Fibroblast of lung (primary cell): ENCODE results near the gene RPL22L1. TPM values are rescaled to one million over a fixed set of nuclear protein-coding genes. Genes with fewer than 3 reads are reported as not detected.

ENCODE experiments used
- DNase-seq, 2 donors: peaks; one replicate each; pipeline versions ENCODE4 v3.0.0 to v3.0.0-alpha.2; 2010; ENCODE audit warnings: low read depth in 2 of 2
- H2AFZ ChIP-seq: 2 replicates; pipeline ENCODE4 v1.5.1; 2012; ENCODE audit warnings: low read length, control low read depth, inconsistent platforms
- H3K27ac ChIP-seq: 2 replicates; pipeline ENCODE4 v1.5.1; 2011; ENCODE audit warnings: low read length, control low read depth; ENCODE audit not compliant: insufficient read depth
- H3K27me3 ChIP-seq: 2 replicates; pipeline ENCODE4 v1.5.1; 2011; ENCODE audit warnings: mild to moderate bottlenecking, low read length; ENCODE audit not compliant: control insufficient read depth, insufficient read depth
- H3K36me3 ChIP-seq: 2 replicates; pipeline ENCODE4 v1.5.1; 2011; ENCODE audit warnings: low read length; ENCODE audit not compliant: control insufficient read depth, insufficient read depth
- H3K4me1 ChIP-seq: 2 replicates; pipeline ENCODE4 v1.5.1; 2011; ENCODE audit warnings: low read length; ENCODE audit not compliant: control insufficient read depth, insufficient read depth; ENCODE audit errors: extremely low read depth
- H3K4me2 ChIP-seq: 2 replicates; pipeline ENCODE4 v1.5.1; 2011; ENCODE audit warnings: low read length, control low read depth; ENCODE audit not compliant: insufficient read depth; ENCODE audit errors: extremely low read depth
- H3K4me3 ChIP-seq, 4 experiments: fragments of 200-600 bp in 1 of 4; sonication (generic) in 1 of 4; replicated peaks in 1 of 4; 2 replicates each; pipeline ENCODE4 v1.5.1; 2011 to 2016; ENCODE audit warnings: low read length in 4 of 4, low read depth in 3 of 4, mild to moderate bottlenecking in 3 of 4, control low read depth in 2 of 4, inconsistent platforms in 1 of 4, mixed read lengths in 1 of 4; ENCODE audit not compliant: insufficient read depth in 1 of 4; ENCODE audit errors: control extremely low read depth in 1 of 4
- H3K79me2 ChIP-seq: 2 replicates; pipeline ENCODE4 v1.5.1; 2012; ENCODE audit warnings: mild to moderate bottlenecking, low read length, inconsistent platforms; ENCODE audit not compliant: control insufficient read depth, insufficient read depth
- H3K9ac ChIP-seq: 2 replicates; pipeline ENCODE4 v1.5.1; 2011; ENCODE audit warnings: mild to moderate bottlenecking, low read length, control low read depth; ENCODE audit not compliant: insufficient read depth
- H3K9me3 ChIP-seq: 2 replicates; pipeline ENCODE4 v1.5.1; 2012; ENCODE audit warnings: low read depth, low read length; ENCODE audit not compliant: control insufficient read depth, insufficient read depth
- H4K20me1 ChIP-seq: 2 replicates; pipeline ENCODE4 v1.5.1; 2011; ENCODE audit warnings: low read length; ENCODE audit not compliant: control insufficient read depth, insufficient read depth; ENCODE audit errors: extremely low read depth
- CTCF ChIP-seq, 2 donors: IDR thresholded peaks in 1 of 2; conservative IDR thresholded peaks in 1 of 2; 1 replicate in 1 of 2; 2 replicates in 1 of 2; pipeline ENCODE4 v1.5.1; 2011 to 2012; ENCODE audit warnings: low read length in 2 of 2, control low read depth in 1 of 2, inconsistent platforms in 1 of 2, low read depth in 1 of 2, mild to moderate bottlenecking in 1 of 2
- EZH2 ChIP-seq: IDR thresholded peaks from 2 replicates; pipeline ENCODE4 v1.5.1; 2012; ENCODE audit warnings: low read length, control low read depth, mild to moderate bottlenecking; ENCODE audit errors: missing control alignments
- polyA plus RNA-seq, 2 donors: library from polyadenylated mRNA; depleted of rRNA in 1 of 2; stranded (reverse) in 1 of 2; unstranded in 1 of 2; fragments of >200 nt; gene quantifications; 2 replicates each; pipeline ENCODE4 v1.2.1, GENCODE V29; 2011 to 2012; ENCODE audit warnings: missing spikeins in 1 of 2
- total RNA-seq: library from RNA; depleted of rRNA; stranded (reverse); fragments of >200 nt; gene quantifications from 2 replicates; pipeline ENCODE4 v1.2.1, GENCODE V29; 2014

The RPL22L1 gene
- total and polyA plus RNA-seq, 2 donors (not counting 1 experiment from before 2014, with no cell fraction given): 71.2 to 241 TPM

GRCh38 chr3:170865209-170866094 is 4.5 kb downstream of the RPL22L1 start:
- peak in 1 of 2 donors; percentile 11 for DNase-seq
- Histone ChIP-seq H3K27me3 (no peaks in the 10 kb centered on the region), H3K4me3 (no peak overlapping the region), H3K9ac (no peak overlapping the region), H3K9me3 (no peaks in the 10 kb centered on the region), H2AFZ (no peak overlapping the region), H3K79me2 (peaks cover 19% of the 10 kb centered on the region), H4K20me1 (peaks cover 2% of the 10 kb centered on the region), H3K36me3 (peaks cover 1% of the 10 kb centered on the region), H3K27ac (no peak overlapping the region), H3K4me1 (peaks cover 3% of the 10 kb centered on the region), H3K4me2 (no peak overlapping the region)
- TF ChIP-seq CTCF (conservative IDR thresholded peaks at IDR 0.05 in 1 of 2, IDR thresholded peaks at IDR 0.05 in 1 of 2; ENCODE audit: low read depth in 1 of 2, low read length in 2 of 2) (no peak), EZH2 (no peak)

GRCh38 chr3:170864525-170865208 is 5.3 kb downstream of the RPL22L1 start:
- H4K20me1 ChIP-seq: peaks cover 2% of the 10 kb centered on the region
- no peak overlapping the region for H3K27ac ChIP-seq
- peaks cover 16% of the 10 kb centered on the region for H3K79me2 ChIP-seq
- H3K4me2 ChIP-seq: no peak overlapping the region
- no peak overlapping the region for H3K9ac ChIP-seq
- DNase-seq: peak; percentile 14 to 22
- peaks cover 1% of the 10 kb centered on the region for H3K36me3 ChIP-seq
- no peak overlapping the region for H2AFZ ChIP-seq
- TF ChIP-seq CTCF (conservative IDR thresholded peaks at IDR 0.05 in 1 of 2, IDR thresholded peaks at IDR 0.05 in 1 of 2; ENCODE audit: low read depth in 1 of 2, low read length in 2 of 2) (no peak), EZH2 (no peak)
- H3K4me3 ChIP-seq: no peak overlapping the region
- H3K27me3 ChIP-seq: no peaks in the 10 kb centered on the region
- H3K4me1 ChIP-seq: peaks cover 3% of the 10 kb centered on the region
- H3K9me3 ChIP-seq: no peaks in the 10 kb centered on the region

GRCh38 chr3:170863816-170864215 is 6.2 kb downstream of the RPL22L1 start:
- Histone ChIP-seq H3K4me1 (peaks cover 3% of the 10 kb centered on the region), H3K36me3 (peaks cover 1% of the 10 kb centered on the region), H3K9ac (no peak overlapping the region), H3K27me3 (no peaks in the 10 kb centered on the region), H3K27ac (no peak overlapping the region), H3K4me2 (no peak overlapping the region), H3K4me3 (no peak overlapping the region), H3K79me2 (peaks cover 8% of the 10 kb centered on the region), H4K20me1 (peaks cover 2% of the 10 kb centered on the region), H2AFZ (no peak overlapping the region), H3K9me3 (no peaks in the 10 kb centered on the region)
- no peak for TF ChIP-seq CTCF (conservative IDR thresholded peaks at IDR 0.05 in 1 of 2, IDR thresholded peaks at IDR 0.05 in 1 of 2; ENCODE audit: low read depth in 1 of 2, low read length in 2 of 2)
- no peak for TF ChIP-seq EZH2
- no peak for DNase-seq
